Subcutaneous adipose tissue (tissue), 4 donors: Measurements from ENCODE around the gene DPH6. TPM values are rescaled to one million over a fixed set of nuclear protein-coding genes. Genes with fewer than 3 reads are reported as not detected.

Source experiments
- total RNA-seq, 4 donors: library from RNA; depleted of rRNA; stranded (reverse); fragments of >200 nt; gene quantifications; one replicate each; pipeline ENCODE4 v1.1.0, GENCODE V29; 2016
- TF ChIP-seq, protein P1 (sequence below): fragments of 450-650 bp; IDR thresholded peaks from one replicate; pipeline ENCODE4 v1.5.1; 2016; ENCODE audit warnings: low read depth, mild to moderate bottlenecking, control low read depth, antibody characterized with exemption, moderate library complexity

Gene DPH6
- total RNA-seq, 4 donors from 2014 or later = 10.2 to 22.3 (median 20.1) TPM

DNA sequence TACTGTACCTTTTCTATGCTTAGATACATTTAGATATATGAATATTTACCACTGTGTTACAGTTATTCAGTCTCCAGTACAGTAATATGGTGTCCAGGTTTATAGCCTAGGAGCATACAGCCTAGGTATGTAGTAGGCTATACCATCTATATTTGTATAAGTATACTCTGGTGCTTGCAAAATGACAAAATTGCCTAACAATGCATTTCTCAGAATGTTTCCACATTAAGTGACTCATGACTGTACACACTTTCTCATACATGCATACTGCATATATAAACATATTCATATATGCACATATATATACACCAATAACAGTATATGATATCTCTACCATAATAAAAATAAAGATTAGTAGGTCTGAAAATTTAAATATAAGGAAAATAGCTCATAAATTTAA, 169.3 kb downstream of the DPH6 start:
- TF ChIP-seq, protein P1, sequence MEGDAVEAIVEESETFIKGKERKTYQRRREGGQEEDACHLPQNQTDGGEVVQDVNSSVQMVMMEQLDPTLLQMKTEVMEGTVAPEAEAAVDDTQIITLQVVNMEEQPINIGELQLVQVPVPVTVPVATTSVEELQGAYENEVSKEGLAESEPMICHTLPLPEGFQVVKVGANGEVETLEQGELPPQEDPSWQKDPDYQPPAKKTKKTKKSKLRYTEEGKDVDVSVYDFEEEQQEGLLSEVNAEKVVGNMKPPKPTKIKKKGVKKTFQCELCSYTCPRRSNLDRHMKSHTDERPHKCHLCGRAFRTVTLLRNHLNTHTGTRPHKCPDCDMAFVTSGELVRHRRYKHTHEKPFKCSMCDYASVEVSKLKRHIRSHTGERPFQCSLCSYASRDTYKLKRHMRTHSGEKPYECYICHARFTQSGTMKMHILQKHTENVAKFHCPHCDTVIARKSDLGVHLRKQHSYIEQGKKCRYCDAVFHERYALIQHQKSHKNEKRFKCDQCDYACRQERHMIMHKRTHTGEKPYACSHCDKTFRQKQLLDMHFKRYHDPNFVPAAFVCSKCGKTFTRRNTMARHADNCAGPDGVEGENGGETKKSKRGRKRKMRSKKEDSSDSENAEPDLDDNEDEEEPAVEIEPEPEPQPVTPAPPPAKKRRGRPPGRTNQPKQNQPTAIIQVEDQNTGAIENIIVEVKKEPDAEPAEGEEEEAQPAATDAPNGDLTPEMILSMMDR = no peak

DNA sequence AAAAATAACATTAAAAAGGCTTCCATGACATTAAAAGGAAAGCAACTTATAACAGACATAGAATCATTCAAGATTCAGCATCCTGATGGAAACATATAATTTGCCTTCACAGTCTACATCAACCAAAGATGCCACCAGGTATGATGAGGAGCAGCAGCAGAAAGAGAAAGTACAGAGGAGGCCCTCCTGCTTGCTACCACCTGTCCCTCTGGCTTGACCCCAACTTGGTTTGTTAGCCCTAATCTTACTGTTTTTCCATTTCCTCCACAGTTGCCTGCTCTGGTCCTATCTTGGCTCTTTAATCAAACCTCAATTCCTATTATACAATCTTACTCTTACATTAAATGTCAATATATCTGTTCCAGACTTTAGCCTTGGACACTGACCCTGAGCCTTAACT, 171.3 kb downstream of the DPH6 start:
- TF ChIP-seq, protein P1 = no peak

DNA sequence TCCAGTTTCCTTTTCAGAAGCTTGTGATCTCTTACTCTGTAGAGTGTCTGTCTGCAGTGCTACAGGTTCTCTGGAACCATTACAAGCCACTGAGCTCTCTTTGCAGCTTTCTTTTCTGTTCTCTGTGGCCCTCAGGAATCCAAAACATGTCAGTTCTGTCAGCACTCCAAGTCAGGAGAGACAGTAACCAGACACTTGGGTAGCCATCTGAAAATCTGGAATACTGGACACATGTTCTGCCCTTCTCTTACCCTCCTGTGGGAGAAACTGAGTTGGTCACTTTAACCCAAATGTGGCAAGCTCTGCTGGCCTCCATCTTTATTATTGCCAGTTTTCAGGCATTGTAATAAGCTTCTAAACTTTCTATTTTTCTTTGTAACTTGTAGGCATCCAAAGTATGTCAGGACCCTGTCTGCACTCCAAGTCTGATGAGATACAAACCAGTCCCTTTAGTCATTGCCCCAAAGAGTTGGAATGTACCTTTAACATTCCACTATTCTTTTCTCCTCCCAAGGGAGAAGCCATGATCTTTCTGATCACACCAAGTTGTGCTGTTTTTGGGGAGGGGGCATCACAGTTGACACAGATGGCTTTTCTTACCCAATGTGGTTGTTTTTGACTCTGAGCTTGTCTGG, 183.7 kb downstream of the DPH6 start:
- TF ChIP-seq, protein P1 = no peak

DNA sequence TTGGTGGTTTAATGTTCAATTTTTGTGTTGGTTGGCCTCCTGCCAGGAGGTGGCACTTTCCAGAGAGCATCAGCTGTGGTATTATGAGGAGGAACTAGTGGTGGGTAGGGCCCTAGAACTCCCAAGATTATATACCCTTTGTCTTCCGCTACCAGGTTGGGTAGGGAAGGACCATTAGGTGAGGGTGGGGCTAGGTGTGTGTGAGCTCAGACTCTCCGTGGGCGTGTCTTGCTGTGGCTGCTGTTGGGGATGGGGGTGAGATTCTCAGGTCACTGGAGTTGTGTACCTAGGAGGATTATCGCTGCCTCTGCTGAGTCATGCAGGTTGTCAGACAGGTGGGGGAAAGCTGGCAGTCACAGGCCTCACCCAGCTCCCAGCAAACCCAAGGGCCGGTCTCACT, 187.1 kb downstream of the DPH6 start:
- TF ChIP-seq, protein P1 = no peak

DNA sequence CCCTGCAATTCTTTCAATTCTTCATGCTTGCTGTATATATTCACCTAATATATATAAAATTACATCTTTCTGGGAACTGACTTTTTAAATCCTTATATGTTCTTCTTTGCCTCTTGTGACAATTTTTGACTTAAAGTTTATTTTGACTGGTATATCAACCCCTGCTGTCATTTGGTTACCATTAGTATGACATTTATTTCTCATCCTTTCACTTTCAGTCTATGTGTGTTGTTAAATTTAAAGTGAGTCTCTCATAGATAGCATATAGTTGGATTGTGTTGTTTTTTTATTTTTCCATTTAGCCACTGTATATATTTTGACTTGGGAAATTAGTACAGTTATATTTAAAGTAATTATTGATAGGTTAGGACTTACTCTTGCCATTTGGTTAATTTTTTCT, 194.9 kb downstream of the DPH6 start:
- TF ChIP-seq, protein P1 = no peak

DNA sequence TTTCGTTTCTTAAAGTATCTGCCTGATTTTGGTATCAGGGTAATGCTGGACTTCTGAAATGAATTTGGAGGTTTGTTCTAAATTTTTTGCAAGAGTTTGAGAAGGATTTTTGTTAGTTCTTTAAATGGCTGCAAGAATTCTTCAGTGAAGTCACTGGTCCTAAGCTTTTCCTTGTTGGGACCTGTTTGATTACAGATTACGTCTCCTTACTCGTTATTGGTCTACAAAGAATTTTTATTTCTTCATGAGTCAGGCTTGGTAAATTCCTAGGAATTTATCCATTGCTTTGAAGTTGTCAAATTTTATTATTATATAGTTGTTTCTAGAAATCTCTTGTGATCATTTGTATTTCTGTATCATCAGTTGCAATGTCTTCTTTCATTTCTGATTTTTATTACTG, 196.0 kb downstream of the DPH6 start:
- TF ChIP-seq, protein P1 = no peak

DNA sequence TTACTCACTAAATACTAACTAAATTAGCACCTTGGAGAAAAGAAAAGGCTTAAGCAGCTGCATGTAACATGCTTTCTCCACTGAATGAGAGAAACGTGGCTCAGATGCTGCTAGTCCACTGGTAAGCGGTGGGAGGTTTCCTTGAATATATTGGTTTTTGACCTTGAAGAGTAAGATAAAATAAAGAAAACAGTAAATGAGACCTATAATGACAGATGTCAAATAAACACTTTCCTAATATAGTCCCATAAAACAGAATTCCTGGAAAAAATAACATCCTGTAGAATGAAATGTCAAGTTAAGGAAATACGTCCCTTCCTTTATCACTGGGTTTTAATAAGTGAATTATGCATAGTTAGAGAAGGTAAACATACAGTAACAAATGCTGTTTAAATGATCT, 215.0 kb downstream of the DPH6 start:
- TF ChIP-seq, protein P1 = no peak
